ENCODE measurements around the gene NUAK1.

DNA sequence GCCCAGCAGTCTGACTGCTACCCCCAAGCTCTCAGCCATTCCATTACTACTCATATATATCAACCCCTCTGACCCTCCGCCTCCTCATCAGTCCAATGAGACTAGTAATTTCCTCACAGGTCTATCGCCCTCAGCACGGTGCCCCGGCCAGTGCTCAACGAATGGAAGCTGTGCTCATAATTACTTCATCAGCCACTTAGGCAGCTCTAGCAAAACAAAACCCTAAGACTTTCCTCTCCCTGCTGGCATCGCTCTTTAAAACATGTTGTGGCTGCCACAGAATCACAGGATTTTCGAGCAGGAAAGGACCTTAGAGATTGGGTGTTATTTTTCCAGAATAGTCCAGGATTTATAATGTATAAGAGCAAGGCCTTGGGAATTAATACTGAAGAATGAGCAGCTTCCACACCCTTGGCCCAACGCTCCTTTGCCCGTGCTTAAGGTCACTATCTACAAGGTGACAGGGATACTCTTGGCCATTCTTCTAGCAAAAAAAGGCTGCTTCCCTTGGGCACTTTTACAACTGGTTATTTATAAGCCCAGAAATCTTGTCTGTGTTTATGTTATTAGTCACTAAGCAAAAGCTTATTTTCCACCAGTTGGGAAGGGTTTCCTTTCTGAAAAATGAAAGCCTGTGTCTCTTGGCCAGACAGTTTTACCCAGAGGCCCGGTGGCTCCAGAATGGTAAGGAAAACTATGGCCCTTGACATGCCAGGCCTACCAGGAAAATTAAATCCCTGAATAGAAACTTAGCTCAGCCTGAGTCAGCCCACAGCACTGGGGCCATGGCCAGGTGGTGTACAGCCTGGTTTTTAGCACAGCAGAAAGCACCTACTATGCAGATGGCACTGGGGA is 47.9 kb downstream of the NUAK1 start:
- TF ChIP-seq, protein P1, sequence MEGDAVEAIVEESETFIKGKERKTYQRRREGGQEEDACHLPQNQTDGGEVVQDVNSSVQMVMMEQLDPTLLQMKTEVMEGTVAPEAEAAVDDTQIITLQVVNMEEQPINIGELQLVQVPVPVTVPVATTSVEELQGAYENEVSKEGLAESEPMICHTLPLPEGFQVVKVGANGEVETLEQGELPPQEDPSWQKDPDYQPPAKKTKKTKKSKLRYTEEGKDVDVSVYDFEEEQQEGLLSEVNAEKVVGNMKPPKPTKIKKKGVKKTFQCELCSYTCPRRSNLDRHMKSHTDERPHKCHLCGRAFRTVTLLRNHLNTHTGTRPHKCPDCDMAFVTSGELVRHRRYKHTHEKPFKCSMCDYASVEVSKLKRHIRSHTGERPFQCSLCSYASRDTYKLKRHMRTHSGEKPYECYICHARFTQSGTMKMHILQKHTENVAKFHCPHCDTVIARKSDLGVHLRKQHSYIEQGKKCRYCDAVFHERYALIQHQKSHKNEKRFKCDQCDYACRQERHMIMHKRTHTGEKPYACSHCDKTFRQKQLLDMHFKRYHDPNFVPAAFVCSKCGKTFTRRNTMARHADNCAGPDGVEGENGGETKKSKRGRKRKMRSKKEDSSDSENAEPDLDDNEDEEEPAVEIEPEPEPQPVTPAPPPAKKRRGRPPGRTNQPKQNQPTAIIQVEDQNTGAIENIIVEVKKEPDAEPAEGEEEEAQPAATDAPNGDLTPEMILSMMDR (IDR thresholded peaks at IDR 0.05) = no peak
- TF ChIP-seq POLR2A (IDR thresholded peaks at IDR 0.05) = no peak

All from esophagus squamous epithelium (tissue), 4 donors.